RWPE1 (cell line): ENCODE measurements around the gene REEP1.
"Not testable (repeated sequence)": the region's sequence is repeated elsewhere in the genome, so short reads cannot be mapped to it uniquely, and the experiment has no call there.

Source experiments
- CTCF ChIA-PET: fragments of 350-600 bp; sonication (Branson Sonifier 250); formaldehyde crosslinking; extraction: SDS; loops from one replicate; lab custom pipeline; 2021; lab: Yijun Ruan, JAX
- POLR2A ChIA-PET: fragments of 400-600 bp; formaldehyde crosslinking; extraction: SDS; loops from one replicate; lab custom pipeline; 2020; ENCODE audit warnings: antibody characterized with exemption; ENCODE audit not compliant: low non-redundant PET; lab: Yijun Ruan, JAX
- DNase-seq: peaks from one replicate; pipeline ENCODE4 v3.0.0; 2012; ENCODE audit warnings: low spot score
- H3K27ac ChIP-seq: fragments of 450-650 bp; 2 replicates; pipeline ENCODE4 v1.5.1; 2017
- CTCF ChIP-seq: fragments of 450-650 bp; conservative IDR thresholded peaks from 2 replicates; pipeline ENCODE4 v1.5.1; 2017; ENCODE audit warnings: low read depth, mild to moderate bottlenecking

Gene REEP1

GRCh38 chr2:86352727-86353221 lies 15.3 kb upstream of the REEP1 start:
- POLR2A ChIA-PET, result no interaction called here
- H3K27ac ChIP-seq, result no peak overlapping the region
- CTCF ChIA-PET, result no interaction called here
- no peak for TF ChIP-seq CTCF
- no peak for DNase-seq

DNA sequence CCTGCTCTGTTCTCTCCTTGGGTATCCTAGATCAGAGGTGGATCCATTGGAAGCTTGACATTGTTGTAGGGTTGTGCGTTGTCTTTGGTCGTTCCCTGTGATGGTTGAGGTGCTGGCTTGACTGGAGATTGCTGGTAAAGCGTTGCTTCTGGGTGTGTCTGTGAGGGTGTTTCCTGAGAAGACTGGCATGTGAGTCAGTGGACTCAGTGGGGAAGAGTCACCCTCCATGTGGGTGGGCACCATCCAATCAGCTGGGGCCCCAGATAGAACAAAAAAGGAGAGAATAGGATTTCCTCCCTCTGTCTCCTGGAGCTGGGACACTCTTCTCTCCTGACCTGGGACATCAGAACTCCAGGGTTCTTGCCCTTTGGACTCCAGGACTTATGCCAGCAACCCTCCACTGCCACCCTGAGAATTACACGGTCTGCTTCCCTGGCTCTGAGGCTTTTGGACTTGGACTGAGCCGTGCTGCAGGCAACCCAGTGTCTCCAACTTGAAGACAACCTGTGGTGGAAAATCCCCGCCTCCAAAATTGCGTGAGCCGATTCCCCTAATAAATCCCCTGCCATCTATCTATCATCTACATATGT lies 14.8 kb upstream of the REEP1 start:
- CTCF ChIA-PET, result no interaction called here
- DNase-seq, result no peak
- no peak for TF ChIP-seq CTCF
- POLR2A ChIA-PET, result no interaction called here
- no peak overlapping the region for H3K27ac ChIP-seq

- H3K27ac ChIP-seq, result no peak overlapping the region
- ChIA-PET CTCF (interaction anchor here (0.6 kb wide), 1 partner anchor 8 kb away, joined by 4 read pairs; no protein-coding TSS in a partner anchor), POLR2A (no interaction called here)
- TF ChIP-seq CTCF, result no peak
- DNase-seq, result no peak
These were observed 13.3 kb upstream of the REEP1 start for GRCh38 chr2:86350751-86351150.

DNA sequence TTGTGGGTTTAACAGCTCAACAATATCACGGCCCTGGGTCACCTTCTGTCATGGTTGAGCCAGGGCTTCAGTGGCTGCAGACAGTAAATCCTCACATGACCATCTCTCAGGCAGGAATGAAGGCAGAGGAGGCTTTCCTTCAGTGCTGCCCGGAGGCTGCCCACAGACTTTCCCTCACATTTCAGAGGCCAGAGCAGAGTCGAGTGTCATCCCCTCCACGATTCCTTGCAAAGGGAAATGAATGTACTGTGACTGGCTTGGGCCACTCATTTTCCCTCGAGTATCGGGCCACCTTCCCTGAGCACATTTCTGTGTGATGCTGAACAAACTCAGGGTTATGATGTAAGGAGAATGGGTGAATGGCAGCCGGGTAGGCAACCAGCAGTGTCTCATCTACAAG lies 10.0 kb upstream of the REEP1 start:
- TF ChIP-seq CTCF, result no peak
- POLR2A ChIA-PET, result no interaction called here
- CTCF ChIA-PET, result no interaction called here
- no peak for DNase-seq
- H3K27ac ChIP-seq, result no peak overlapping the region

- DNase-seq, H3K27ac ChIP-seq, POLR2A ChIA-PET: not testable (repeated sequence)
- CTCF ChIA-PET, result interaction anchor here (0.6 kb wide), 1 partner anchor 13 kb away, joined by 5 read pairs; no protein-coding TSS in a partner anchor
These were observed 8.5 kb upstream of the REEP1 start for GRCh38 chr2:86345783-86346370.

DNA sequence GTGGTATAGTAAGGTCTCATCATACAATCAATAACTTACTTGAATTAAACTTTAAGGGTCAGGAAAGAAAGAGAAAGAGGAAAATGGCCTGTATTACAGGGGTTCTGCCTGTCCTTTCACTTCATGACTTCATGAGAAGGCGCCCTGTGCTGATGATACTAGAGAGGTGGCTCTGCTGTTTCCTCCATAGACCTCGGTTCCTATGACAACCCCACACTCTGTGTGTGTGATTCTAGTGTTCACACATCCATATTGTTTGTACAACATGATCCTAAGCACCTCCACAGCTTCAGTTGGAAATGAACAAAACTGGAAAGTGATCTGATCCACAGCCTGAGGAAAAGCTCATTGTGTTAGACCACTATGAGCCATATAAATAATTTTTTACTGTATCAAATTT lies 7.0 kb upstream of the REEP1 start:
- H3K27ac ChIP-seq, result no peak overlapping the region
- CTCF ChIA-PET, result no interaction called here
- DNase-seq, result no peak
- no peak for TF ChIP-seq CTCF
- POLR2A ChIA-PET, result no interaction called here

GRCh38 chr2:86342488-86342887 lies 5.1 kb upstream of the REEP1 start:
- H3K27ac ChIP-seq, result no peak overlapping the region
- DNase-seq, result no peak
- TF ChIP-seq CTCF, result no peak
- ChIA-PET CTCF (interaction anchor here (0.7 kb wide), 1 partner anchor 9 kb away, joined by 4 read pairs; no protein-coding TSS in a partner anchor), POLR2A (no interaction called here)
